Mucosa of descending colon (tissue), 3 donors: Measurements from ENCODE around the gene CEP128. TPM values are rescaled to one million over a fixed set of nuclear protein-coding genes. Genes with fewer than 3 reads are reported as not detected.

Experiments
- ATAC-seq: fragments of 200-7000 bp; cut with Tn5 transposase; one replicate; pipeline ENCODE4 v1.9.1; 2020; ENCODE audit warnings: mild to moderate bottlenecking, moderate library complexity
- DNase-seq, 3 donors: peaks; one replicate each; pipeline ENCODE4 v3.0.0-alpha.2; 2020
- H3K36me3 ChIP-seq: fragments of 200-600 bp; one replicate; pipeline ENCODE4 v1.8.0; 2021; ENCODE audit warnings: low read depth, mild to moderate bottlenecking
- H3K4me1 ChIP-seq: fragments of 200-600 bp; one replicate; pipeline ENCODE4 v1.8.0; 2021; ENCODE audit warnings: low read depth, mild to moderate bottlenecking
- H3K4me3 ChIP-seq: fragments of 200-600 bp; one replicate; pipeline ENCODE4 v1.8.0; 2021; ENCODE audit warnings: mild to moderate bottlenecking
- H3K9me3 ChIP-seq: fragments of 200-600 bp; one replicate; pipeline ENCODE4 v1.8.0; 2021; ENCODE audit warnings: mild to moderate bottlenecking
- CTCF ChIP-seq: fragments of 200-600 bp; IDR thresholded peaks from one replicate; pipeline ENCODE4 v1.8.0; 2022; ENCODE audit warnings: antibody characterized with exemption, mild to moderate bottlenecking
- intact Hi-C, 2 donors: fragments of 100-400 bp; cut with DNase I in 1 of 2; cut with micrococcal nuclease in 1 of 2; formaldehyde crosslinking; loops; one replicate each; pipeline versions ENCODE4 v1.11.0 to v1.11.1; 2022; cut with DNase I, micrococcal nuclease
- total RNA-seq, 3 donors: library from RNA; stranded (reverse); fragmentation: NEBNext Ultra II Directional in 2 of 3; extraction: Animal tissue kit (Norgen Biotek cat#: 25700) in 2 of 3; gene quantifications; one replicate each; pipeline versions ENCODE4 v1.2.1 to v1.2.4, GENCODE V29; 2021 to 2023
- donor health status: DM: no; HTN: no; CAD: no; lungs with moderate emphysema.
- donor health status: DM: no; HTN: no; CAD: no.
- donor health status: DM: no; HTN: yes; CAD: no.

The CEP128 gene
- total RNA-seq, 3 donors from 2014 or later, result 5.0 to 10.0 (median 9.3) TPM

GRCh38 chr14:80770114-80770908 is 171.2 kb downstream of the CEP128 start:
- Histone ChIP-seq H3K36me3 (no peaks in the 10 kb centered on the region), H3K9me3 (no peaks in the 10 kb centered on the region), H3K4me3 (no peak overlapping the region), H3K4me1 (no peaks in the 10 kb centered on the region)
- no peak for TF ChIP-seq CTCF
- intact Hi-C loops, result no loop called here
- ATAC-seq, result no peak
- no peak for DNase-seq

- Histone ChIP-seq H3K4me1 (no peaks in the 10 kb centered on the region), H3K36me3 (no peaks in the 10 kb centered on the region), H3K9me3 (no peaks in the 10 kb centered on the region), H3K4me3 (no peak overlapping the region)
- TF ChIP-seq CTCF, result no peak
- DNase-seq (no peak), ATAC-seq (no peak)
- intact Hi-C loops, result no loop called here
These were observed 172.9 kb downstream of the CEP128 start for GRCh38 chr14:80768646-80769045.

DNA sequence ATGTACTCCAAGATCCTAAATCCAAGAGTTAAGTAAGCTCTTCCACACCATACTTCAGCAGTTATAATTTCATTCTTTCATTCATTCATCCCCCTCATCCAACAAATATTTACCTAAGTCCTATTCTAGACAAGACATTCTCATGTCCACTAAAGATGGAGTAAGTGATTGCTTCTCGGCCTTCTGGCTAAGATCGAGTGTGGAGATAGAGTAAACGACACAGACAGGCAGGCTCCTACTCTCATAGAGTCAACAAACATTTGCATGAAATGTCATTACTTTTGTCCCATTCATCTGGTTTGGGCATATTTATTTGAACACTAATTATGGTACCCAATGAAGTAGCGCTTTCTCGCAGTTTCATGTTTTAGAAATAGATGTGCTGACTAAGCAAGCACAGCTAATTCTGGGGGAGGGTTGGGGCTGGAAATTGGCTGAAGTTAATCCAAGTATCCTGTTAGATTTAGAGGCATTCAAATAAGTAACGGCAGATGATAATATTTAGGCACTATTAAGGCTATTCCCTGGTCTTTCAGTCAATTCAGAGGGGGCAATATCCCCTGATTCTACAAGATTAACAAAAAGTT is 176.5 kb downstream of the CEP128 start:
- DNase-seq (no peak), ATAC-seq (no peak)
- Histone ChIP-seq H3K36me3 (no peaks in the 10 kb centered on the region), H3K4me1 (no peaks in the 10 kb centered on the region), H3K9me3 (no peaks in the 10 kb centered on the region), H3K4me3 (no peak overlapping the region)
- intact Hi-C loops, result no loop called here
- no peak for TF ChIP-seq CTCF

DNA sequence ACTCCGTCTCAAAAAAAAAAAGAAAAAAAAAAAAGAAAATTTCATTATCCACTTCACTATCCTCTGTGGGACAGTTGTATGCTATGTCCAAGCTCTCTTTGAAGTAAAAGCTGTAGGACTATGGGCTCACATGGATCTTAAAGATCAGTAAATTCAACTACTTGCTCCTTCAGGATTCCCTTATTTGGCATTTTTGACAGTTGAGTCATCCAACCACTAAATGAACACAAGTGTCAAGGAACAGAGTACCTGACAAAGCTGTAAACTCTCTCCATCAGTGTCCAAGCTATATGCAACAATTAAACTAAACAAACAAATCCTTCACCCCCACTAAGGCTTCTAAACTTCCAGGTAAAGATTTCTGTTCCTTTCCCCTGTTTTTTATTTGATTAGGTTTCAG is 177.0 kb downstream of the CEP128 start:
- ATAC-seq (no peak), DNase-seq (no peak)
- no peak for TF ChIP-seq CTCF
- intact Hi-C loops, result no loop called here
- Histone ChIP-seq H3K9me3 (no peaks in the 10 kb centered on the region), H3K36me3 (no peaks in the 10 kb centered on the region), H3K4me1 (no peaks in the 10 kb centered on the region), H3K4me3 (no peak overlapping the region)

- intact Hi-C loops, result no loop called here
- H3K9me3 ChIP-seq, result no peaks in the 10 kb centered on the region
- no peaks in the 10 kb centered on the region for H3K36me3 ChIP-seq
- no peak for DNase-seq
- no peak for TF ChIP-seq CTCF
- no peak overlapping the region for H3K4me3 ChIP-seq
- no peaks in the 10 kb centered on the region for H3K4me1 ChIP-seq
- ATAC-seq, result no peak
These were observed 178.8 kb downstream of the CEP128 start for GRCh38 chr14:80762641-80763228.
